OCI-LY7 (cell line): ENCODE measurements around the gene SPATA13. TPM values are rescaled to one million over a fixed set of nuclear protein-coding genes. Genes with fewer than 3 reads are reported as not detected.

Experiments
- BruUV-seq: library from RNA; stranded (reverse); fragments of 400-500 nt; replicated peaks from 2 replicates; lab custom pipeline; 2021; lab: Mats Ljungman, UMichigan
- CTCF ChIA-PET: fragments of 300-600 bp; sonication (Branson Sonifier 250); formaldehyde crosslinking; loops from one replicate; lab custom pipeline; 2022; ENCODE audit warnings: antibody characterized with exemption; ENCODE audit not compliant: unreplicated experiment; lab: Charles Lee
- POLR2A ChIA-PET: fragments of 300-600 bp; sonication (Branson Sonifier 250); formaldehyde crosslinking; loops from one replicate; lab custom pipeline; 2022; ENCODE audit warnings: antibody characterized with exemption; lab: Charles Lee
- DNase-seq: peaks from one replicate; pipeline ENCODE4 v3.0.0-alpha.2; 2015; ENCODE audit warnings: low spot score
- H2AFZ ChIP-seq: fragments of 200-600 bp; sonication (generic), shearing (Covaris generic); 2 replicates; pipeline ENCODE4 v1.6.1; 2014; ENCODE audit warnings: mild to moderate bottlenecking, antibody characterized with exemption, low read length, moderate library complexity
- H3K27ac ChIP-seq: fragments of 200-600 bp; sonication (generic); 2 replicates; pipeline ENCODE4 v1.5.1; 2014; ENCODE audit warnings: mixed run types, low read depth, mild to moderate bottlenecking, moderate library complexity, low read length, inconsistent platforms; ENCODE audit not compliant: poor library complexity, severe bottlenecking
- H3K36me3 ChIP-seq: fragments of 200-600 bp; sonication (generic); 2 replicates; pipeline ENCODE4 v1.6.1; 2014; ENCODE audit warnings: mild to moderate bottlenecking, antibody characterized with exemption, low read length, moderate library complexity, mixed read lengths; ENCODE audit not compliant: insufficient read depth
- H3K4me1 ChIP-seq: fragments of 200-600 bp; sonication (generic); 2 replicates; pipeline ENCODE4 v1.5.1; 2014; ENCODE audit warnings: mild to moderate bottlenecking, low read length; ENCODE audit not compliant: insufficient read depth, poor library complexity, severe bottlenecking
- H3K4me2 ChIP-seq: fragments of 200-600 bp; sonication (generic); 2 replicates; pipeline ENCODE4 v1.6.1; 2014; ENCODE audit warnings: mild to moderate bottlenecking, low read length
- H3K4me3 ChIP-seq: fragments of 200-600 bp; sonication (generic); 2 replicates; pipeline ENCODE4 v1.5.1; 2014; ENCODE audit warnings: mild to moderate bottlenecking, low read depth, low read length; ENCODE audit not compliant: poor library complexity, severe bottlenecking
- H3K79me2 ChIP-seq: fragments of 200-600 bp; sonication (generic); 2 replicates; pipeline ENCODE4 v1.6.1; 2016; ENCODE audit warnings: low read depth, mild to moderate bottlenecking, low read length, moderate library complexity, mixed read lengths; ENCODE audit not compliant: insufficient read depth
- H3K9me2 ChIP-seq: fragments of 200-600 bp; sonication (generic); 2 replicates; pipeline ENCODE4 v1.6.1; 2016; ENCODE audit warnings: mild to moderate bottlenecking, low read length, mixed read lengths; ENCODE audit not compliant: insufficient read depth
- H3K9me3 ChIP-seq: fragments of 200-600 bp; sonication (generic); 2 replicates; pipeline ENCODE4 v1.6.1; 2014; ENCODE audit warnings: mild to moderate bottlenecking, mixed run types, low read length, mixed read lengths
- H4K20me1 ChIP-seq: fragments of 200-600 bp; sonication (generic); 2 replicates; pipeline ENCODE4 v1.6.1; 2014; ENCODE audit warnings: mild to moderate bottlenecking, antibody characterized with exemption, low read length, moderate library complexity, mixed read lengths; ENCODE audit not compliant: insufficient read depth
- CTCF ChIP-seq: fragments of 200-600 bp; sonication (generic); conservative IDR thresholded peaks from 2 replicates; pipeline ENCODE4 v1.5.1; 2014; ENCODE audit warnings: mild to moderate bottlenecking, antibody characterized with exemption, low read length, moderate library complexity, mixed read lengths
- EZH2phosphoT487 ChIP-seq: fragments of 200-600 bp; sonication (generic); IDR thresholded peaks from 2 replicates; pipeline ENCODE4 v1.6.1; 2018; ENCODE audit warnings: low read depth, borderline replicate concordance, mild to moderate bottlenecking, mixed run types, antibody characterized with exemption, low read length, moderate library complexity, mixed read lengths
- intact Hi-C: fragments of 100-400 bp; cut with micrococcal nuclease; formaldehyde crosslinking; loops from one replicate; pipeline ENCODE4 v1.10.0; 2022; ENCODE audit not compliant: unreplicated experiment
- total RNA-seq, 2 experiments: library from RNA; depleted of rRNA in 1 of 2; stranded (reverse); fragments of >200 nt in 1 of 2; shearing (Covaris generic) in 1 of 2; gene quantifications; 2 replicates each; pipeline ENCODE4 v1.2.3, GENCODE V29; 2014 to 2022

Gene SPATA13
- total RNA-seq, 2 experiments from 2014 or later, result 3.8 to 32.4 TPM

- TF ChIP-seq CTCF, result no peak
- H3K4me2 ChIP-seq, result no peak overlapping the region
- H4K20me1 ChIP-seq, result no peaks in the 10 kb centered on the region
- intact Hi-C loops, result no loop called here
- no peak overlapping the region for H3K27ac ChIP-seq
- POLR2A ChIA-PET, result interaction anchor here (0.6 to 1.7 kb wide), 2 partner anchors 13 to 496 kb away, joined by 3 to 5 read pairs; no protein-coding TSS in a partner anchor
- no peaks in the 10 kb centered on the region for H3K36me3 ChIP-seq
- H3K79me2 ChIP-seq, result no peaks in the 10 kb centered on the region
- no TSS peak for BruUV-seq
- H3K4me3 ChIP-seq, result no peak overlapping the region
- H2AFZ ChIP-seq, result no peak overlapping the region
- H3K9me3 ChIP-seq, result 0 out of 2 replicates have a peak, but pooled peaks cover 8% of the 10 kb centered on the region
- H3K9me2 ChIP-seq, result no peaks in the 10 kb centered on the region
- no peaks in the 10 kb centered on the region for H3K4me1 ChIP-seq
- no peak for DNase-seq
- CTCF ChIA-PET, result no interaction called here
Measured at GRCh38 chr13:24134757-24135156, 25.8 kb upstream of the SPATA13 start.

GRCh38 chr13:24135674-24136300 lies 24.7 kb upstream of the SPATA13 start:
- Histone ChIP-seq H3K4me3 (no peak overlapping the region), H3K9me3 (0 out of 2 replicates have a peak, but pooled peaks cover 8% of the 10 kb centered on the region), H3K79me2 (no peaks in the 10 kb centered on the region), H3K9me2 (no peaks in the 10 kb centered on the region), H3K4me2 (no peak overlapping the region), H3K36me3 (no peaks in the 10 kb centered on the region), H2AFZ (no peak overlapping the region), H3K27ac (no peak overlapping the region), H4K20me1 (no peaks in the 10 kb centered on the region), H3K4me1 (no peaks in the 10 kb centered on the region)
- ChIA-PET CTCF (interaction anchor here (0.5 kb wide), 1 partner anchor 25 kb away, joined by 3 read pairs; the partner anchor contains the start of gene SPATA13), POLR2A (interaction anchor here (0.5 to 1.7 kb wide), 5 partner anchors 10 to 495 kb away, joined by 3 to 5 read pairs (median 4); no protein-coding TSS in a partner anchor)
- TF ChIP-seq EZH2phosphoT487, result no peak
- no peak for TF ChIP-seq CTCF
- no TSS peak for BruUV-seq
- no peak for DNase-seq
- intact Hi-C loops, result no loop called here

GRCh38 chr13:24138911-24139310 lies 21.6 kb upstream of the SPATA13 start:
- H3K4me3 ChIP-seq, result no peak overlapping the region
- no TSS peak for BruUV-seq
- CTCF ChIA-PET, result no interaction called here
- no peak for DNase-seq
- no peaks in the 10 kb centered on the region for H3K36me3 ChIP-seq
- intact Hi-C loops, result no loop called here
- H3K4me2 ChIP-seq, result no peak overlapping the region
- no peaks in the 10 kb centered on the region for H3K9me2 ChIP-seq
- no peak overlapping the region for H2AFZ ChIP-seq
- no peaks in the 10 kb centered on the region for H4K20me1 ChIP-seq
- TF ChIP-seq CTCF (no peak), EZH2phosphoT487 (no peak)
- no peaks in the 10 kb centered on the region for H3K4me1 ChIP-seq
- H3K9me3 ChIP-seq, result no peaks in the 10 kb centered on the region
- POLR2A ChIA-PET, result no interaction called here
- no peak overlapping the region for H3K27ac ChIP-seq
- no peaks in the 10 kb centered on the region for H3K79me2 ChIP-seq
